Measurements from ENCODE around the gene UNC5CL.

UNC5CL gene

GRCh38 chr6:40983752-40984151 lies 55.3 kb downstream of the UNC5CL start:
- no peak for TF ChIP-seq JUND (IDR thresholded peaks at IDR 0.05; ENCODE audit: low read depth)
- in situ Hi-C loops (cut with HindIII; ENCODE audit: low pct_unique_long_range_greater_than_20kb, low sequenced_read_pairs): no loop called here
- DNase-seq (ENCODE audit: low read depth in 1 of 2, low spot score in 1 of 2): no peak

GRCh38 chr6:40982917-40983316 lies 56.1 kb downstream of the UNC5CL start:
- in situ Hi-C loops (cut with HindIII; ENCODE audit: low pct_unique_long_range_greater_than_20kb, low sequenced_read_pairs): no loop called here
- no peak for TF ChIP-seq JUND (IDR thresholded peaks at IDR 0.05; ENCODE audit: low read depth)
- no peak for DNase-seq (ENCODE audit: low read depth in 1 of 2, low spot score in 1 of 2)

GRCh38 chr6:40978687-40979289 lies 60.2 kb downstream of the UNC5CL start:
- no peak for DNase-seq (ENCODE audit: low read depth in 1 of 2, low spot score in 1 of 2)
- in situ Hi-C loops (cut with HindIII; ENCODE audit: low pct_unique_long_range_greater_than_20kb, low sequenced_read_pairs): no loop called here
- no peak for TF ChIP-seq JUND (IDR thresholded peaks at IDR 0.05; ENCODE audit: low read depth)

GRCh38 chr6:40977695-40978094 lies 61.3 kb downstream of the UNC5CL start:
- no peak for TF ChIP-seq JUND (IDR thresholded peaks at IDR 0.05; ENCODE audit: low read depth)
- no peak for DNase-seq (ENCODE audit: low read depth in 1 of 2, low spot score in 1 of 2)
- in situ Hi-C loops (cut with HindIII; ENCODE audit: low pct_unique_long_range_greater_than_20kb, low sequenced_read_pairs): no loop called here

GRCh38 chr6:40977085-40977484 lies 61.9 kb downstream of the UNC5CL start:
- DNase-seq (ENCODE audit: low read depth in 1 of 2, low spot score in 1 of 2): no peak
- TF ChIP-seq JUND (IDR thresholded peaks at IDR 0.05; ENCODE audit: low read depth): no peak
- in situ Hi-C loops (cut with HindIII; ENCODE audit: low pct_unique_long_range_greater_than_20kb, low sequenced_read_pairs): no loop called here
